ENCODE data around the gene ITPKB.
"Not testable (repeated sequence)": the region's sequence is repeated elsewhere in the genome, so short reads cannot be mapped to it uniquely, and the experiment has no call there.

The ITPKB gene

DNA sequence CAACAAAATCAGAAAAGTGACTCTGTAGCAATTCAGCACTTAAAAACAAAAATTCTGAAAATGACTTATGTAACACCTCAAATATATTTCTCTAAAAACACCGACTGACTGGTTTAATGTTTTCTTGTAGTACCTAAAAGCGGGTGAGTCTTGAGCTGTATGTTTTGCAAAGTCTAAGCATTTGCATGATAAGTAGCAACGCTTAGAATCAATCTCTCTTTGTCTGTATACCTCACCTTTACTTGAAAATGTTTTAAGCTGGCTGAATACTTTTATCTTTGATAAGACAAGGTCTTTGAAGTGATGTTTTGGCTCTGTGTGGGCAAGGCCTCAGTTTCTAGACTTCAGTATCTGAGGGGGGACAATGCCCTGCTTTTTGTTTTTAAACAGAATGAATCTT lies 8.2 kb downstream of the ITPKB start:
- no peak for DNase-seq (ENCODE audit: low spot score)

DNA sequence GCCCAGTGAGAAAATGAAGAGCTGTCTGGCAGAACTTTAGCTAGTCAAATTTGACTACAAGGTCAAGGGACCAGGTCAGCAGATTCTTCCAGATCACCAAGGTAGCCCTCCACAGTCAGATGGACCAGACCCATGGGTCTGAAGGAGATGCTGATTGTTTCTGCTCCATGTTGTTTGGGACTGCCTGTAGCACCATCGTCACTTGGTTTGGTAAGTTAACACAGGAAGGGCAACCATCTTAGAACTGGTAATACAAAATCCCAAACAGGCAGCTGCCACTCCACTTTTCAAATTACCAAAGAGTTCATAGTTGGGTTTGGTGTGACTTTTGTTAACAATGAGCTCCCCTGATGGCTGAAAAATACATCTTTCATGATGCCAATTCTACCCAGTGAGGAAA lies 9.0 kb downstream of the ITPKB start:
- DNase-seq (ENCODE audit: low spot score): no peak

DNA sequence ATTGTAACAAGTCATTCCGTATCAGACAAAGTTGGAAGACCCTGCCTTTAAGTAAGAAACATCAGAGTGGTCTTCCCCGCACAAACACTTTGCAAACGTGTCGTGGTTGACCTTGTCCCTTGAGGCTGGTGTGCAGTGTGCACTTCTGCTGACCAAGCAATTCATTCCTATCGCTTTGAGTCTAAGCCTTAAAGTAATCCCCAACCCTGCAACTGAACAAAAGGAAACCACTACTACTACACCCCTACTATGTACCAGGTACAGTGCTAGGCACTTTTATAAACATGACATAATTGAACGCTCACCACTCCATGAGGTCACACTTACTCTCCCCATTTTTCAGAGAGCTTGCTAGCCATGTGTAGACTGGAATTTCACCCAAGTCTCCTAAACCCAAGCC lies 10.6 kb downstream of the ITPKB start:
- no peak for DNase-seq (ENCODE audit: low spot score)

DNA sequence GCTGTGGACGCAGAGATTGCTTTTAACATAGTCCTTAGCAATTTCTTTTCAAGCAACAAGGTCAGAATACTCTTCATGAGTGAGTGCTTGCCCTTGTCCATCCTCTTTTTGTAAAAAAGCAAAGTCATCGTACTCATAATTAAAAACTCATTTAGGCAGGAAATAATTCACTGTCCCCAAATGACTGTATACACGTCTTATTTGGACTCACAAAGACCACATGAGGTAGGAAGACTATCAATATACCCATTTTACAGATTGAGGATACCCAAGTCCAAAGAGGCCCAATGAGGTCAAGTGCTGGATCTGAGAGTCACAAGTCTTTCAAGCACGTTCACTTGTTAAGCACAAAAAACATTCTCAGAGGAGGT lies 13.2 kb downstream of the ITPKB start:
- DNase-seq (ENCODE audit: low spot score): no peak

DNA sequence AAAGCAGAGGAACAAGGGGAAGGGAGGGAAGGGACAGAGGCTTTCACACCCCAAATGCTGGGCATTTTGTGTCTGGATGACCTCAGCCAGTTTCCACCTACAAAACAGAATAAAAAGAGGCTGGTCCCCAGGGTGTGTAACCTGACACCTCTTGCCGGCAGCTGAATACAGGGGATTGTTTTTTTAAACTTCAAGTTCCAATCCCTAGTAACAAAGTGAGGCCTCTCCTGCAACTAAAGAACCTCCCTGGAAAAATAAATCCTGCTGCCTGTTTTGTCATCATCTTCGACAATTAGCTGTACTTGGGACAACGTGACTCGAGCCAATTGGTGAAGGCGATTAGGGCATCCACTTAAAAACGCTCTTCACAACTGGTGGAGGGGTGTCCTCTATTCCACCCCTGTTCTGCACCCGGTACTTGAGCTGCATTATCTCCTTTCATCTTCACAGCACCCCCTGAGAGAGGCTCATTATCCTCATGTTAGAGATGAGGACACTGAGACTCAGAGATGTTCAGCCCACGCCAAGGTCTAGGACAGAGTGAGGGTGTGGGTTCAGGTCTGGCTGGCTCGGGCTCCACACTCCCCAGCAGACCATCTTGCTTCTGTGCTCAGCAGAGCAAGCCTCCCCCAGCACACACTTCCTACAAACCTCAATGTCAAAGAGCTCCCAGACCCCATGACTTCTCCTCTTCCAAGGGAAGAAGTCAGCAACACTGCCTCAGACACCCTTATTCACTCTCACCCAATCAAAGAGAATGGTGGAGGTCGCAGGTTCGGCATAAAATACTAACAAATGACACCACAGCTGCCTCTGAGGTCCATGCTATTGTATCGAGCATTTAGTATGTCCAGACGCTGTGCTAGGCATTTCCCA lies 15.2 kb downstream of the ITPKB start:
- DNase-seq (ENCODE audit: low spot score): peak; percentile 77

DNA sequence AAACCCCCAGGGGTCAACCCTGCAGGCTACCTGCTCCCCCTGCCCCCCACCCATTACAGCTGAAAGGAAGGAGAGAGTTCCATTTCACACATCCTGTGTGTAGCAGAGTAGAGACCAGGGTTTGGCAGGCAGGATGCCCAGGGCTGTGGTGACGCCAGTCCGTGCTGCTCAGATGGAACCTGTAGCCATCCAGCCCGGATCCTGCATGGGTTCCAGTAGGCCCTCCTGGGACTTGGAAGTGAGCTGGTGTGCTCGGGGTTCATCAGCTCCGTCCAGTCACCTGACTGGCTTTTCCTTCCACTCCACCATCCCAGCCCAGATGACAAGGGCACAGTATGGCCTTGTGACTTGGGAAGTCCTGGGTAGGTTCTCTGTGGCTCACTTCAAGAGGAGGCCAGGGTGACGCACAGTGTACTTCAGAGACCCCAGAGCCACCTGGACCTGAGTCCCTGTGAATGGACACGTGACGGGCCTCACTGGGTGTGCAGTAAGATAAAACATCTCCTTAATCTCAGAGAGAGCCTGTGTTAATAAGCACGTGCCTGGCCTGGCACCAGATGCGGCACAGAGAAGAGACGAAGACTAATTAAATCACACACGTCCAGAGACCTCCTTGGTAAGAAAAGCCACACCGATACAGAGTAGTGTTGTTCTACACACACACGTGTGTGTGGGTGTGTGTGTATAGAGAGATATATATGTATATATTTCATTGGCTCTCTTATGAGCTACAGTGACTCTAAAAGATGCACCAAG lies 16.0 kb downstream of the ITPKB start:
- DNase-seq (ENCODE audit: low spot score): no peak

DNA sequence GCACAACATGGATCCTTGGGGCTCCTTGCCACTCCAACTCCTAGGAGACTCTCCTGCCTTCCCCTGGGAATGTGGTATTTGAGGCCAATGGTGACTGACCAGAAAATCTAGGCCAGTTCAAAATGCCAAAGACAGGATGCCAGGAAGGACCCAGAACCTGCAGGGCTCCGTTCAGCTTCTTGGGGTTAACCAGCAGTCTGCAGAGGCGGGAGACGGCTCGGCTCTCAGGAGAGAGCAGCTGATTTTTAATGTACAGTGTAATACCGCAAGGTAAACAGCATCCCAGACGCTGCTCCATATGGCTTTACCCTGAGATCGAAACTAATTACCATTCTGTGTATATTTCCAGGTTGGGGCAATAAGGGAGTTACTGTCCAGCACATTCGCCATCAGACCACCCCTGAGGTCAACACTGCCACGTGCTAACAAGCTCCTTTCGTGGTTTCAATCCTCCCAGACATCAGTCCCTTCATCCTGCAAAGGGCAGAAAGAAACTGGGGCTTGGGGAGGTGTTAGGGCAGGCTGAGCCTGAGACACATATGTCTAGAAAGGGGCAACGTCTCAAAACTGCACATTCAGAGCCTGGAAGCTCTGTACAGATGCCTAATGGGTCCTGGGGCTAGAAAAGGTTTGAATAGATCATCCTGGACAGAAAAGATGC lies 16.7 kb downstream of the ITPKB start:
- DNase-seq (ENCODE audit: low spot score): no peak

DNA sequence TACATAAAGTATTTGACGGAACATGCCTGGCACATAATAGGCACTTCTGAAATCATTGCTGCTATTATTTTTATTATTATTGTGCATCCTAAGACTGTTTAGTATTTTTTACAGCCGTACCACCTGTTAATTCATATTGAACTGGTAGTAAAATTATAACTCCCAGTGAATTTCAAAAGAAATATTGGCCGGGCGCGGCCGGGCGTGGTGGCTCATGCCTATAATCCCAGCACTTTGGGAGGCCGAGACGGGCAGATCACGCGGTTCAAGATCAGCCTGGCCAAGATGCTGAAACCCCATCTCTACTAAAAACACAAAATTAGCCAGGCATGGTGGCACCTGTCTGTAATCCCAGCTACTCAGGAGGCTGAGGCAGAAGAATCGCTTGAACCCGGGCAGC lies 18.5 kb downstream of the ITPKB start:
- not testable (repeated sequence) for DNase-seq (ENCODE audit: low spot score)

DNA sequence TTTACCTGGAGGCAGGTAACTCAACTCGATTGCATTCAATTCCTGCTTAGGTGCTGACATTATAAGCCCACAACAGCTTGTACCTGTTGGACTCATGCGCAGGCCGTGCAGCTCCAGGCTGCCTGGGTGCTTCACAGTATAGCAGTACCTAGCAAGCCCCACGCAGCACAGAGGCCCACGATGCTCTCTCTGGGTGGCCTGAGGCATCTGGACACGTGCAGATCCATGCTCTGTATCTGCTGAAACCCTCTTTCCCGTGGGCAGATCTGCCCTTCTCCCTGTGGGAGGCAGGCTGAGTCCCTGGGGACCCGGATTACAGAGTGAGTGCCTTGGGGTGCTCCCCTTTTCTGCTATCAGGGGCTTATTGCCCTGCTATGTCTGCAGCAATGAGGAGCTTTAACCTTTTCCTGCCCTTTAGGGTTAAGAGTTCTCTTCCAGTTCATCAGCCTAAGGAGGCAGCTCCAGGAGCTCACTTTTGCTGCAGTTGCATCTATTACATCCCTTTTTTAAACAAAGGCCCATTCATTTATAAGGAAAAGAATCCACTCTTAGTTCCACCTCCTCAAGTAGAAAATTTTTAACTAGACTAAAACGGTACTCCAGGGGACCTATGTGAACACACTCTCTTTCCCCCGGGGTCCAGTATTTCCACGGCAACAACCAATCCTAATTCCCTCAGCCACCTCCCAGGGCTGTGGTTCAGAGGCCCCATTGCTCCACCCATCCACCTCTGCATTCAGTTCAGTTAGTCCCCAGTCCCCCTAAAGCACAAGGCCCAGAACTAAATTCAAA lies 19.3 kb downstream of the ITPKB start:
- no peak for DNase-seq (ENCODE audit: low spot score)

DNA sequence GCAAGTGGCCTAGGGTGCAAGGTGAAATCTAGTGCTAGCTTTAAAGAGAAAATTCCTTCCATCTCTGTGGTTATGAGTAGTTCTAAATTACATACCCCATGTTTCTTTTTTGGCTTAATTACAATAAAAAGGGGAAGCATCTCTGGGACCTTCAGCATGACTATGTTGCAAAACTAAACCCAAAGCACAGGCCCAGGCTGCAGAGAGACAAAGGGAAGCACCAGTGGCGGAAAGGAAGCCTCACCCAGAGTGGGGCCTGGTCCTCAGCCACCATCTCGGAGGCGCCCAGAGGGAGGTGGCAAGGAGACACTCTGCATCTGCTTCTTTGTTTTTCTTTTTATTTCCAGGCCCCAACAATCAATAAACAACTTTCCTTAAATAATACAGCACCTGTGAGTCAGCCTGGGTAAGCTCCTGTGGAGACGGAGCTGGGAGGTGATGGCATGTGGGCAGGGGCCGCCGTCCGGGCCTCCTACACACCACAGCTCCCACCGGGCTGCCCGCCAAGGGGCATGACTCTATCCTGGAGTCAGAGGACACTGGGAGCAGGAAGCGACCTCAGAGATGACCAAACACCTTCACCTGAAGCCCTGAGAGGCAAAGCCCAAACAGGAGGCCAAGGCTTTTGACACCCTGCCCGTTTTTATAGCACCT lies 21.7 kb downstream of the ITPKB start:
- no peak for DNase-seq (ENCODE audit: low spot score)

DNA sequence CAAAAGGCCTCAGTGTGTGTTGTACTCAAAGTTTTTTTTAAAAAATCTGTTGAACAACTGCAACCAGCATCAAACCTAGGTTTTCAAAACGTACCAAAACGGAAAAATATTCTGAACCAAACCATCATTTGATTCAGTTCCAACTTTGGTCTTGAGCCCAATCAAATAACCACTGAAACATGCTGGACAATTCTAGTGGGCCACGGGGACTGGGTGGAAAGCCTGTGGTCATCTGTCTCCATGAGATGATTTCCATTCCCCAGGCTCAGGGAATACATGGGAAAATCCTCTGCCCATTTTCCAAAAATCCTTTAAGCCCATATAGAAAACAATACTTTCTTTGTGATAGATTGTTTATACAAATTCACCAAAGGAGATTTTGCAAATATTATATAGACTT lies 22.5 kb downstream of the ITPKB start:
- DNase-seq (ENCODE audit: low spot score): no peak

DNA sequence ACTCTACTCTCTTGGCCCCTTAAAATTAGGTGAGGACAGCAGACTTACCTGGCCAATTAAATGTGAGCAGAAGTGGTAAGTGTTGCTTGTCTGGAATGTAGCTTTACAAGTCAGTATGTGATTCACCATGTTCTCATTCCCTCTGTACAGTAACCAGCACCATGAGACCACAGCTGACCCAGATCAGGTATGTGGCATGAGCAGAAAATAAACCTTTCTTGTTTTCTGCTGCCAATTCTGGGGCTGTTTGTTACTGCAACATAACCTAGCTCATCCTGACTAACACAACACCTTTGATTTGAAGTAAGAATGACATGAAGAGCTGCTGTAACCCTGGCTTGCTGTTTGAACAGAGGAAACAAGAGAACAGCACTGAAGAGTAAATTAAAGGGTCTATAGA lies 24.9 kb downstream of the ITPKB start:
- DNase-seq (ENCODE audit: low spot score): no peak

DNA sequence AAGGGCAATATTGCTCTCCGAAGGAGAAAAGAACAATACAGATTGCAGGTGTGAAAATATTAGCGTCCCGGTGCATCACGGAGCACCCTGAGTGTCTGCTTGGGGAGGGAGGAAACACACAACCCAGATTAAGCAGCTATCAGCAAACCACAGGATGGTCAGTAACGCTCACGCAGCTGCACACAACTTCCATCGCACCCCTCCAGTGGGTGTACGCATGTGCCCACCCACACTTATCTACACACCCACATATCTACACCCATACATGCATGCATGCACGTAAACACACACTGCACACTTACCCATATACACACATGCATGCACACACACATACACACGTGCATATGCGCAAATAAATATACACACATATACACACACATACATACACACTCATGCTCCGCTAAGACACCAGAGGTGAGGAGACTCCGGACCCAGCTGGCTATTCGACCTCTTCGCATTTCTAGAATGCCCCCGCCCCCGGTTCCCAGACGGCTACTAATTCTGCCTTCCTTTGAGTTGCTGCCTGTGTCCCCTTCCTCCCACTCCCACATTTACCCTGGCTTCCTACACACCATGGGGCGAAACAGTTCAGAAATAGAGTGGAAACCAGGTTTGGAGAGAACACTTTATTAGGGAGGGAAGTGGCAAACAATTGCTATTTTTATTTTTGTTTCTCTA lies 26.2 kb downstream of the ITPKB start:
- DNase-seq (ENCODE audit: low spot score): no peak

DNA sequence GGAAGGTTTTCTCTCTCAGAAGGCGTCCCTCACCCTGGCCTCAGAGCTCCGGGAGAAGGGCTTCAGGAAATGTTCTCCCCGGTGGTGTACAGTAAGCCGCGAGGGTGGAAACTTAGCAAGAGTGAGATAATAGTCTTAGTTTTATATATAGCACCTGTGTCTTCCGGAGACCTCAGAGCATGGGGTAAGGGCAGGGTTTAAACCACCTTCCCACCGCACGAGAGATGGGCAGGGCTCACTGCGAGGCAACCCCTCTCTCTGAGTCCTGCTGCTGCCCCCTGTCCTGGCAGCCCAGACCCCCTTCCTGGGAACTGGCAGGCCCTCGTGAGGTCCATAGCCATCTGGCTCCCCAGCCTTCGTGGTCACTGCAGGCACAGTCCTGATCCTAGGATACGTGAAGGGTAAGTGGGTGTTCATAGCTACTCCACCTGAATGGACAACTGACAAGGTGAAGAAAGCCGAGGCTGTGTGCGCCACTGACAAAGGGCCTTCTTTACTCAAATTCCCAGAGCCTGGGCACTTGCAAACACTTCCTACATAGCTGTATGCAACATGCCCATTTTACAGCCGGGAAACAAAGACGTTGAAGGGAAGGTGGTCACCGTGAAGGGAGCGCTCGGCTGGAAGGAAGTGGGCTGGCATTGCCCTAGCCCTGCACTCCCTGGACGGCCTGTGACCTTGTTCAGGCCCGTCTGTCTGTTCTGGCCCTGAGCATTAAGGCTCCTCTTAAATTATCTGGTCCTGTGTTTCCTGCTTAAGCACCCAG lies 26.9 kb downstream of the ITPKB start:
- DNase-seq (ENCODE audit: low spot score): no peak

DNA sequence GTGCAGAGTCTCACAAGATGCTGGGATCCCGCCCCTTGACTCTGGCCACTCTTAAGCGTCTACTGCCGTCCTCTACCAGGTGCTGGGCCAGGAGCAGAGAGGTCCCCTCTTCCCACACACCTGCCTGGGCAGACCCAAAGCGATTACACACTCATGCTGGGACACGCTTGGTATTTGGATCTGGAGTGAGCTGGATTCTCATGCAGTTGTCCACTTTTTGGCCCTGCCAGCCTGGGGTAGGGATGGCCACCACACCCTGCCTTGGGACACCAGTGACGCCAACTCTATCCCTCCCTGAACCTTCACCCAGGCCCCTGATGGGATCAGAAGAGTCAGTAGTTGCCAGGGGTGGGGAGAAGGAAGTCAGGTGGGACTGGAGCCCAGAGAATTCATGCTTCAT lies 28.6 kb downstream of the ITPKB start:
- no peak for DNase-seq (ENCODE audit: low spot score)

DNA sequence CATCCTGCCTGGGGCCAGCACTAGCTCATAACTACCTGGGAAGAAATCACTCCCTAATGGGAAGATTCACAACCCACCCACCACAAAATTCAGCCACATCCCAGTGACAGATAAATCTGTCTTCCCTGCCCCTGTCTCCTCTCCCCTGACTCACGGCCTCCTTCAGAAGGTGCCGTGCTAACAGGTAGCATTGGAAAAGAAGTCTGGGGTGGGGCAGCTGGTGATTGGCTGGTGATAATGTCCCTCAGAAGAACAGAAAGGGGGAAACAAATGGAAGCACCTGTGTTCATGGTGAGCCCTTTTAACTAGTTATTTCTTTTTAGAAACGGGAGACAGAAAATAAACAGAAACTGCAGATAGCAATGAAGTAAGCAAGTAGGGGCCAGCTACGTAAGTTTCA lies 29.1 kb downstream of the ITPKB start:
- DNase-seq (ENCODE audit: low spot score): no peak

DNA sequence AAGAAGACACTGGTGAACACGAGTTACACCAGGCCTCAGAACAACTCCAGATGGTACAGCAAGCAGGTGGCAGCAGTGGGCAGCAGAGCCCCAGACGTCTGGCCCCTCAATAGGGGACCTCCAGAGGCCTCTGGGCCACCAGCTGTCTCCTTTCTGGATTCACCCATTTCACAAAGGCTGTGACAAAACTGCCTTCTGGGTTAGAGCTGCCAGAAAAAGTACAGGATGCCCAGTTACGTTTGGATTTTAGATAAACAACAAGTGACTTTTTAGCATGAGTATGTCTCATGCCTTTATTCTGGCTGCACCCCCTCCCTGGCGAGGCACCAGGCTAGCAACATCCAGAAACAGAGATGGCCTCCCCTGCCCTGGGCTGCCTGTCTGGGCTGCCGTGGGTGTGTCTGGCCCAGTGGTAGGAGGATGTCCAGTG lies 30.1 kb downstream of the ITPKB start:
- DNase-seq (ENCODE audit: low spot score): no peak

DNA sequence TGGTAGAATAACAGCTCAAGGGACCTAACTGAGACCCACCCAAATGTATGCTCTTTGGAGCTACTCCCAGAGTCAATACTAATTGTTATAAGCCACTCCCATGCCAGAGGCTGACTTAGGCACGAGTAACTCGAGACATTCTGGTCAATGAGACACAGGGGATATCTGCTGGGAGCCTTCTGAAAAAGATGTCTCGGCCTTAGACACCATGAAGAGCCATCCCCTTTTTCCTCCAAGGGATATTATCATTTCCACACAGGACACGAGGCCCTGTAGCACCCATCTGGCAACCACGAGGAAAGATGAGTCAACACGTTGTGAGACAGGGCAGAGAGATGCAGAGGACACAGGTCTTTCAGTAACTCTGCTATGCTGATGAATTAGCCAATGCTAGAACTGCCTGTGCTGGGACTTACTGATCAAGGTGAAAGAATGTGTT lies 30.7 kb downstream of the ITPKB start:
- no peak for DNase-seq (ENCODE audit: low spot score)

DNA sequence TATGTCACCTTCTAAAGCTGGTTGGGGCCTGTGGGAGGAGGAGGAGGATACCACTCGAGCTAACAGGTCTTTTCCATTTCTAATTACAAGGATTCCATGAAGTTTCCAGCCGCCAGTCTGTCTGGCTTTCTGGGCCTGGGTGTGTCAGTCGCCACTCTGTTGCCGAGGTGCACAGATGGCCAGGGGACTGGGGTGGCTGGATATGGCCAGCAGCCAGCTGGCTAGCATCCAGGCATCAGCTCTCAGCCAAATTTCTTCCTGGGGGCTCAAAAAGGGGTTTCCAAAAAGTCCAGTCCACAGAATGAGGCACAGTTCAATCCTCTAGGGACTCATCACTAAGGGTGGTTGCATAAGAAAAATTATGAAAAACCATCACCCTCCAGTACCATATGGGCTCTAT lies 32.4 kb downstream of the ITPKB start:
- no peak for DNase-seq (ENCODE audit: low spot score)
